Lung (tissue), 12 donors: ENCODE data around the gene LAMA3. TPM values are rescaled to one million over a fixed set of nuclear protein-coding genes. Genes with fewer than 3 reads are reported as not detected.

Source experiments
- ATAC-seq: fragments of 200-7000 bp; cut with Tn5 transposase; one replicate; pipeline ENCODE4 v1.9.1; 2020; ENCODE audit warnings: moderate number of reproducible peaks; ENCODE audit not compliant: insufficient read depth, low FRiP score
- DNase-seq, 3 donors: peaks; one replicate each; pipeline ENCODE4 v3.0.0-alpha.2; 2013 to 2017
- H3K27ac ChIP-seq, 2 donors: one replicate each; pipeline ENCODE4 v1.5.1; 2013; ENCODE audit warnings: mild to moderate bottlenecking in 2 of 2, moderate library complexity in 2 of 2, control low read depth in 1 of 2, inconsistent platforms in 1 of 2, low read depth in 1 of 2, low read length in 1 of 2
- H3K27me3 ChIP-seq, 3 donors: one replicate each; pipeline ENCODE4 v1.5.1; 2013; ENCODE audit warnings: low read length in 2 of 3; ENCODE audit not compliant: control insufficient read depth in 3 of 3, insufficient read depth in 3 of 3
- H3K36me3 ChIP-seq, 4 donors: one replicate each; pipeline ENCODE4 v1.5.1; 2013; ENCODE audit warnings: low read length in 4 of 4, mild to moderate bottlenecking in 1 of 4, moderate library complexity in 1 of 4; ENCODE audit not compliant: control insufficient read depth in 4 of 4, insufficient read depth in 4 of 4
- H3K4me1 ChIP-seq, 5 donors: one replicate each; pipeline ENCODE4 v1.5.1; 2013; ENCODE audit warnings: low read length in 5 of 5, mild to moderate bottlenecking in 2 of 5, moderate library complexity in 1 of 5; ENCODE audit not compliant: control insufficient read depth in 5 of 5, insufficient read depth in 5 of 5
- H3K4me3 ChIP-seq: one replicate; pipeline ENCODE4 v1.5.1; 2013; ENCODE audit warnings: mild to moderate bottlenecking, control low read depth, moderate library complexity
- H3K9ac ChIP-seq, 2 donors: one replicate each; pipeline ENCODE4 v1.5.1; 2013; ENCODE audit warnings: low read length in 2 of 2, control low read depth in 1 of 2; ENCODE audit not compliant: insufficient read depth in 1 of 2
- H3K9me3 ChIP-seq, 4 donors: one replicate each; pipeline ENCODE4 v1.5.1; 2013; ENCODE audit warnings: low read length in 3 of 4, mild to moderate bottlenecking in 1 of 4, moderate library complexity in 1 of 4; ENCODE audit not compliant: control insufficient read depth in 4 of 4, insufficient read depth in 3 of 4
- WGBS, 2 donors: extraction: QIAGEN DNeasy Blood & Tissue Kit; methylation state at CpG; one replicate each; pipeline ENCODE4 v1.1.7; 2013; 5-methylcytosine and 5-hydroxymethylcytosine counted together
- polyA plus RNA-seq, 2 donors: library from polyadenylated mRNA; stranded (reverse); fragments of 200-250 nt; gene quantifications; one replicate each; pipeline ENCODE4 v1.2.1, GENCODE V29; 2013
- total RNA-seq, 2 donors: library from RNA; depleted of rRNA in 1 of 2; stranded (reverse); fragments of >200 nt in 1 of 2; gene quantifications; one replicate each; pipeline ENCODE4 v1.2.1, GENCODE V29; 2014 to 2021
- TF ChIP-seq, protein P1 (sequence below): IDR thresholded peaks from 2 replicates; pipeline ENCODE4 v1.5.1; 2012; ENCODE audit warnings: mild to moderate bottlenecking; ENCODE audit errors: control extremely low read depth, extremely low read depth
- donor health status: control.
- donor health status: control.
- donor health status: Bipolar disorder and iron deficiency.
- donor health status: healthy.
- donor health status: DM: yes; HTN: yes; CAD: no.

LAMA3 gene
- total and polyA plus RNA-seq, 4 donors = 14.1 to 110 (median 51.9) TPM

DNA sequence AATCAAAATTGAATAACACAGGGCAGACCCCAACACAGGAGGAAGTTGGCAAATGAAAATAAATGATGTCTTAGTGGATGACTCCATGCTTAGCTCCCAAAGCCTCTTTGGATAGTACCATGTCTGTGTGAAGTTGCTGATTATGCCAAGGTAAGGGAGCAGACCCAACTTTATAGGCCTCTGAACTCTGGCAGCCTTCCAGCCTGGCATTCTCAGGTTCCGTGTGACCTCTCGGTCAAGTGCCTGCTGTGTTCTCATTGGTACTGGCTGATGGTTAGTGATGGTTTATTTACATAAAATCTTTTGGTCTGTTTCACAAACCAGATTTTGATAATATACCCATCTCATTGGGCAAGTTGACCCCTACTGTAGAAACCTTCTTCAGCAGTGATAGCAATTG is 213.1 kb downstream of the LAMA3 start:
- ATAC-seq = no peak
- Histone ChIP-seq H3K36me3 (no peaks in the 10 kb centered on the region), H3K9ac (no peak overlapping the region), H3K4me3 (no peak overlapping the region), H3K27me3 (no peaks in the 10 kb centered on the region), H3K9me3 (no peaks in the 10 kb centered on the region), H3K27ac (no peak overlapping the region), H3K4me1 (peaks cover 0 to 7% (median 0%) of the 10 kb centered on the region in 5 donors)
- no peak for DNase-seq
- TF ChIP-seq, protein P1, sequence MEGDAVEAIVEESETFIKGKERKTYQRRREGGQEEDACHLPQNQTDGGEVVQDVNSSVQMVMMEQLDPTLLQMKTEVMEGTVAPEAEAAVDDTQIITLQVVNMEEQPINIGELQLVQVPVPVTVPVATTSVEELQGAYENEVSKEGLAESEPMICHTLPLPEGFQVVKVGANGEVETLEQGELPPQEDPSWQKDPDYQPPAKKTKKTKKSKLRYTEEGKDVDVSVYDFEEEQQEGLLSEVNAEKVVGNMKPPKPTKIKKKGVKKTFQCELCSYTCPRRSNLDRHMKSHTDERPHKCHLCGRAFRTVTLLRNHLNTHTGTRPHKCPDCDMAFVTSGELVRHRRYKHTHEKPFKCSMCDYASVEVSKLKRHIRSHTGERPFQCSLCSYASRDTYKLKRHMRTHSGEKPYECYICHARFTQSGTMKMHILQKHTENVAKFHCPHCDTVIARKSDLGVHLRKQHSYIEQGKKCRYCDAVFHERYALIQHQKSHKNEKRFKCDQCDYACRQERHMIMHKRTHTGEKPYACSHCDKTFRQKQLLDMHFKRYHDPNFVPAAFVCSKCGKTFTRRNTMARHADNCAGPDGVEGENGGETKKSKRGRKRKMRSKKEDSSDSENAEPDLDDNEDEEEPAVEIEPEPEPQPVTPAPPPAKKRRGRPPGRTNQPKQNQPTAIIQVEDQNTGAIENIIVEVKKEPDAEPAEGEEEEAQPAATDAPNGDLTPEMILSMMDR = no peak
- 84 to 92% methylated on average over 2 of the region's 2 CpGs for WGBS, 2 donors

DNA sequence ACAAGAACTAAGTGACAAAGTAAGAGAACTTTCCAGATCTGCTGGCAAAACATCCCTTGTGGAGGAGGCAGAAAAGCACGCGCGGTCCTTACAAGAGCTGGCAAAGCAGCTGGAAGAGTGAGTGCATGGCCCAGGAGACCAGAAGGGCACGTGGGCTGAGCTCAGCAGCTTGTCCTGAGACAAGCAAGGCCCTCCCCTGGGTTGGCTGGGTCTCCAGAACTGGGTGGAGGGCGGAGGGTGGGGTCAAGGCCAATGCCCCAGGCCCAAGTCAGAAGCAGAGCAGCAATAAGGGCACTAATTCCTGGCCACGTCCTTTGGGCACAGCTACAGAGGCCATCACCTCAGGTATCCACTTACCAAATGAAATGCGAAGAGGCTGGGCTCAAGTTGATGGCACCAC is 214.7 kb downstream of the LAMA3 start:
- DNase-seq (no peak), ATAC-seq (no peak)
- Histone ChIP-seq H3K36me3 (no peaks in the 10 kb centered on the region), H3K9me3 (no peaks in the 10 kb centered on the region), H3K9ac (no peak overlapping the region), H3K27me3 (no peaks in the 10 kb centered on the region), H3K4me3 (no peak overlapping the region), H3K4me1 (peaks cover 0 to 7% (median 0%) of the 10 kb centered on the region in 5 donors), H3K27ac (no peak overlapping the region)
- 84 to 90% methylated on average over 7 of the region's 7 CpGs for WGBS, 2 donors
- TF ChIP-seq, protein P1 = no peak

DNA sequence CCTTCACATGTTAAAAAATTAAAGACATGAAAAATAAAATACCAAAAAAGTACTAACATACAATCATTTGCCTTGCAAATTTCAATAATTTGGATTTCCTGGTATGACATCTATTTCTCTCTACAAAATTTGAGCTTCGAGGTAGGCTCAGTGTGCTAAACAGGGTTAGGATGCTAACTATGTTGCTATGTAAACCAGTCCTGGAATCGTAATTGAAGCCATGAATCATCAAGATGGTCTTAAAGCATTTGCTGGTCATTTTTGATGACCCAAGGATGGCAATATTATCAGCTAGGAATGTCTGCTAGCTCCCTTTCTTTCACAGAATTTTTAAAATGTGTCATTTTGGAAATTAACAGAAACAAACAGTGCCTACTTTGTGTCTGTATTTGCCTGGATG is 217.4 kb downstream of the LAMA3 start:
- ATAC-seq (no peak), DNase-seq (no peak)
- H3K9me3 ChIP-seq = no peaks in the 10 kb centered on the region
- no peaks in the 10 kb centered on the region for H3K4me1 ChIP-seq
- no peak overlapping the region for H3K9ac ChIP-seq
- H3K4me3 ChIP-seq = no peak overlapping the region
- TF ChIP-seq, protein P1 = no peak
- 91 to 93% methylated on average over 2 of the region's 2 CpGs for WGBS, 2 donors
- H3K36me3 ChIP-seq = no peaks in the 10 kb centered on the region
- H3K27me3 ChIP-seq = no peaks in the 10 kb centered on the region
- H3K27ac ChIP-seq = no peak overlapping the region

DNA sequence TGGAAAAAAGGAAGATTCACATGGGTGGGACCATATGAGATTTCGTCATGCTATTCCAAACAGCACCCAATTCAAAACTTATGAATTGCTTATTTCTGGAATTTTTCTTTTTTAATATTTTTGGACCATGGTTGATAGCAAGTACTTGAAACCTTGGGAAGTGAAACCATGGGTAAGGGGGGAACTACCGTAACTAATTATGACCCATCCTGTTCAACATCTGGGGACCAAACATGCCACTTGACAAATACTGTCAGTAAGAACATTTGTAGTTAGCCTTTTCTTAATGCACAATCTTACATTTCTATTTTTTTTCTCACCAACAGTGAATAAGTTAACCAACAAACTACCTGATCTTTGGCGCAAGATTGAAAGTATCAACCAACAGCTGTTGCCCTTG is 219.6 kb downstream of the LAMA3 start:
- H3K36me3 ChIP-seq = no peaks in the 10 kb centered on the region
- 96% methylated on average over 3 of the region's 3 CpGs for WGBS, 2 donors
- no peak for ATAC-seq

More for the DNA sequence above, 219.6 kb downstream of the LAMA3 start:
- no peaks in the 10 kb centered on the region for H3K27me3 ChIP-seq
- H3K27ac ChIP-seq = no peak overlapping the region
- H3K4me3 ChIP-seq = no peak overlapping the region
- H3K9me3 ChIP-seq = no peaks in the 10 kb centered on the region
- H3K4me1 ChIP-seq = no peaks in the 10 kb centered on the region
- H3K9ac ChIP-seq = no peak overlapping the region
- TF ChIP-seq, protein P1 = no peak
- DNase-seq = no peak
